HG02870 (cell line): ENCODE results near the gene CASP2.
A peak's percentile ranks its signal among the peaks of the same experiment; 100 is the strongest.
"Not testable (repeated sequence)": the region's sequence is repeated elsewhere in the genome, so short reads cannot be mapped to it uniquely, and the experiment has no call there.

Source experiments
- ATAC-seq: cut with Tn5 transposase; IDR thresholded peaks from one replicate; pipeline ENCODE4 v1.9.1; 2021; ENCODE audit warnings: mild to moderate bottlenecking, moderate library complexity; ENCODE audit not compliant: unreplicated experiment

Gene CASP2

DNA sequence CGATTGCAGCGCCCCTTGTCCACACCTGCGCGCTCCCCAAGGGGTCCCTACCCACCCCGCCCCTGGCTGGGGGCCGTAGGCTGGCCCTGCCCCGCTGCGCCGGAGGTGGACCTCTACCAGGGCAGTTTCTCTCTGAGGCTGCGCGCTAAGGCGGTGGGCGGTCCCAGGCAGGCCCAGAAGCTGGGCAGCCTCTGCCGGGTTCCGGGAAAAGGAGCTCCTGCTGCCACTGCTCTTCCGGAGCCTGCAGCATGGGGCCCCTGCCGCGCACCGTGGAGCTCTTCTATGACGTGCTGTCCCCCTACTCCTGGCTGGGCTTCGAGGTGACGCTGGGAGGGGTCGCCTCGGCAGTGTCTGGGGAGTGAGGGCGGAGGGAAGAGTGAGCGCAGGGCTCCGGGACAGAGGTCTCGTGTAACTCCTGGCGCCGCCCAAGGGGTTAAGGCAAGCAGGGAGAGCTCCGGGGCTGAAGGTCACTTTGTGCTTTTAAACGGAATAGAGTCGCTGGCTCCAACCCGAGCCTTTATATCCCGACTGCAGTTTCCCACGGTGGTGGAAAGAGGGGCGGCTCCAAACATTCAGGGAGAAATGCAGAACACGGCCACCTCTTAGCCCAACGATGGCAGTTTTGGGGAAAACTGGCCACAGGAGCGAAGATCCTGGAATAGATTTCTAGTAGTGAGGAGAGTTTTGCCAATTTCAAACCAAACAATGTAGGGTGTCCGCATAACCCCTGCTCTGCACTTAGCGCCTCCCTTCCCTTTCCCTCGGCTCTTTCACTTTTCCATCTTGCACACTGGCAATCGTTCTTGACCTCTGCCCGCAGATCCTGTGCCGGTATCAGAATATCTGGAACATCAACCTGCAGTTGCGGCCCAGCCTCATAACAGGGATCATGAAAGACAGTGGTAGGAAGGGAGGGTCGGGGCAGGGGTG, 24.6 kb upstream of the CASP2 start, which contains the start of gene GSTK1:
TSS of gene GSTK1 (plus strand) at position 176 of the 930 bp plus-strand sequence. CDS start at position 249, 73 bp downstream.
- ATAC-seq, result peak; percentile 95

DNA sequence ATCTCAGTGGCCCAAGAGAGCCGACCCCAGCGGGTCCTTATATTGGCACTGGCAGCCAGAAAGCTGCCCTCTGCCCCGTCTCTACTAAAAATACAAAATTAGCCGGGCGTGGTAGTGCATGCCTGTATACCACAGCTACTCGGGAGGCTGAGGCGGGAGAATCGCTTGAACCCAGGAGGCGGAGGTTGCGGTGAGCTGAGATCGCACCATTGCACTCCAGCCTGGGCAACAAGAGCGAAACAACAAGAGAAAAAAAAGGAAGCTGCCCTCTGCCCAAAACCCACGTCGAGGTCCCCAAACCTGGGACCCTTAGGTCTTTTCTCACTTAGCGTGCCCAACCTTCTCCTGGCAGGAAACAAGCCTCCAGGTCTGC, 24.0 kb upstream of the CASP2 start:
- not testable (repeated sequence) for ATAC-seq

DNA sequence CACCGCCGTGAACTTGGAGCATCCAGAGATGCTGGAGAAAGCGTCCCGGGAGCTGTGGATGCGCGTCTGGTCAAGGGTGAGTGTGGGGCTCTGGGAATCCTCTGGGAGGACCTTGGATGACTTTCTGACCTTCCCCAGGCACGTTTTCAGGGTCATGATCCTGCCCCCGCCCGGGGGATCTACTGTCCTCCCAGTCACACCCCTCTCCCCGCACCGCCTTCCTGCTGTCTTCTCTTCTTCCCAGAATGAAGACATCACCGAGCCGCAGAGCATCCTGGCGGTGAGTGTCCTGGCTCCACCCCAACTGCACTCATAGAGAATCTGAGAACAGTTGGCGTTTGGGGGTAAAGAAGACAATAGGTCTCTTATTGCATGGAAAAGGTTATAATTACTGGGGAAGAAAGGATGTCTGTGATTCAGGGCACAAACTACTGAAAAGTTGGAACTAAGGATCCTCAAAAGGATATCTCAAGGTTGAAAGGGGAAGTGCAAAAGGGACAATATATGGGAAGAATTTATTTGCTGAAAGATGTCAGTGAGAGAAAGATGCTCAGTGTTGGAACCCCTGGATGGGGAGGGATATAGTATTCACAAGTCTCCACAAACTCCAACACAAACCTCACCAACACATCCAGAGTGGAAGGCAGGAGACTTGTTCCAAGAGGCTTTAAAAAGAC, 23.0 kb upstream of the CASP2 start:
- ATAC-seq, result no peak

DNA sequence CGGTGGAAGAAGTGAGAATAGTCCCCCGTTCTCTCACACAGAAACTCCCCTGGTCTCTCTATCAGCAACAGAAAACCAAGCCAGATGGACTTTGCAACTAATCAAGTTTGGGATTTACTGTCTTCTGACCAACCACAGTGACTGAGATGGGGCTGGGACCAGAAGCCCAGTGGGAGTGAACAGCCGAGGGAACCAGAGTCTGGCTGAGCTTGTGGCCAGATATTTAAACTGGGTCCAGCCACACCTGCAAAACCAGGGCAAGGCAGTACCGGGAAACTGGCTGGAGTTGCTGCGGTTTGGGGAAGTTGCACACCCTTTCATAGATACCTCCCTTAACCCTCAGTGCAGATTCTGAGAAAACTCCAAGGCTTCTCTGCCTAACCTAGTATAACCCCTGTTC, 18.9 kb upstream of the CASP2 start:
- ATAC-seq, result no peak

DNA sequence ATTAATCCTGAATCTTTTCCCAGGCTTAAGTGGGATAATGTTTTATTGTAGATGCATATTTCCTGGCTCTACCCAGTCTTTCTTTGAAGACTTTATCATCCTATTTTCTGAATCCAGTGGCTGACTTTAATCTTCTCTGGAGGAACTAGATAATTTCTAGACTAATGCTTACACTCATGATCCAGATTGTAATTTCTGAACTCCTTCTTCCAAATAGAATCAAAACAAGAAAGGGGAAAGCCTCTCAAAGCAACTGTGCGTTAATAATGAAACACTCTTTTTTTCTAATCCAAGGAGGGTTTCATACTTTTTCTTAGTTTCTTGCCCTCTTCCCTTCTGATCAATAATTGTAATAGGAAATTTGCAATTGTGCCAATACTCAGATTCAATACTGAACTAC, 16.9 kb upstream of the CASP2 start:
- no peak for ATAC-seq

DNA sequence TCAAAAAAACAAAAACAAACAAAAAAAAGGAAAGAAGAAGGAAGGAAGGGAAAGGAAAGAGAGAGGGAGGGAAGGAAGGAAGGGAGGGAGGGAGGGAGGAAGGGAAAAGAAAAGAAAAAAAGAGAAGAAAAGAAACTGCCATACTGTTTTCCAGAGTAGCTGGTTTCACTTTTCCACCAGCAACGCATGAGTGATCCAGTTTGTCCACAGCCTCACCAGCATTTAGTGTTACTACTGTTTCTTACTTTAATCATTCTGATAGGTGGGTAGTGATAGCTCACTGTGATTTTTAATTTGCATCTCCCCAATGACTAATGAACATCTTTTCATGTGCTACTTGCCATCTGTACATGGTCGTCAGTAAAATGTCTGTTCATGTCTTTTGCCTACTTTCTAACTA, 15.3 kb upstream of the CASP2 start:
- ATAC-seq, result no peak

DNA sequence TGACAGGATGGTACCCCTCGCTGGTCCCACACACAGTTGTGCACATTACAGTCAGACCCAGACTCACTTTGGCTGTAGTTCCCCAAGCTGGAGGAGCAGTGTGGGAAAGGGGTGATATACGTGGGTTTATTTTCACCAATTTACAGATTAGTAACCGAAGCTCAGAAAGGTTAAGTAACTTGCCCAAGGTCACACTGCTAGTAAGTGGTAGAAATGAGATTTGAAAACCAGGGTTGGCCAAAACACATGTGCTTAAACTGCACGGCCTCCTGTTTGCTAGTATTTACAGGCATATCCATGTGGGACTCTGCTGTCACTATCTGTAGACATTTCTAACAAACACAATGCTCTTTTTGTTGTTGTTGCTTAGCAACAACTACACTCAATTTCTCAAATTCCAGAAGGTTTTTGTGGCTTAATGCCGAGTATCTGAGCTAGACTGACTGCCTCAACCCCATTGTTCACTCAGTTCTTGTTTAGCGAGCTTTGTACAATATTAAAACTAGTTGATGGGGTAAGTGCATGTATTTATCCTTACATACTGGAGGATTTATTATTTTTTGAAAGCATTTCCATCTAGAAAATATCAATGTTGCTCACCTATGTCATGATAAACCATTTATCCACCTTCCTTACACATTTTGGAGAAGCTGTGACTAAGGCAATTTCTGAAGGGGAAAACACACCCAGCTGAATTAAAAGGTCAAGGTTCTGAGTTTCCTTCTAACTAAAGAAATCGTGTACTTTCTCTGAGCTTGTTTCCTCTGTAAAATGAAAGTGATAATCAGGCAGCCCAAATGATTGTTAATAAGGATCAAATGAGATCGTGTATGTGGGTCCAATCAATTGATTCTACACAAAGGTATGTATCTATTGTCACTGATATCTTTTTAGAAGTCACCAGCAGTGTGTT, 8.7 kb upstream of the CASP2 start:
- ATAC-seq, result no peak

DNA sequence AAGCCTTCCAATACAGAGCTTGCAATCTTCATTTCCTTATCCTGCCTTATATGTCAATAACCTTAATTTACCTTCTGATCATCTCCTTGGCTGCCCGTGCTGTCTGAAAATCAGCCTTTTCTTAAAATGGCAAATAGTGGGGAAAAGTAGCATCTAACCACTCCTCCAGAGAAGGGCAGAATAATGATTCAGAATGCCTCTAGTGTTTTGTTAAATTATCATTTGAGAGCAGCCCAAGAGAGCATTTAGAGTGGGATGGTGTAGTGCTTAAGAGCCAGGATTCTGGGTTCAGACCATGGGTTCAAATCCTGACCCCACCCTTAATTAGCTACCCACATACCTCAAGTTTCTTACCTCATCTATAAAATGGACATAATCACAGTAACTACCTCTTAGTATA, 8.0 kb upstream of the CASP2 start:
- no peak for ATAC-seq

DNA sequence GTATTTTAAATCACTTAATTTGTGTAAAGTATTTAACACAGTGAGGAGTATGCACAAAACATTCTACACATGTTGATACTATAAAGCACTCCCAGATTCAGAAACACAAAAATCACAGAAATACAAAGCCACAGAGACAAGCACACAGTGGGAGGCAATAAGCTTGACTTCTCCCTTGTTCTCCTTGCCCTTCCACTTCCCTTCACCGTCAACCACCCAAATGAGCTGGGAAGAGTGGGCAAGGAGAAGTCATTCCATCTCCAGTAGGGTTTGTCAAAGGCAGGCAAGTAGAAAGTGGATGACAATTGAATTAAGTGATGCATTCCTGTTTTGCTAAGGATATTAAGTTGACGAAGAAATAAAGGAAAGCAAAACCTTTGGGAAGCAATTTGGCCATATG, 7.6 kb upstream of the CASP2 start:
- ATAC-seq, result no peak

DNA sequence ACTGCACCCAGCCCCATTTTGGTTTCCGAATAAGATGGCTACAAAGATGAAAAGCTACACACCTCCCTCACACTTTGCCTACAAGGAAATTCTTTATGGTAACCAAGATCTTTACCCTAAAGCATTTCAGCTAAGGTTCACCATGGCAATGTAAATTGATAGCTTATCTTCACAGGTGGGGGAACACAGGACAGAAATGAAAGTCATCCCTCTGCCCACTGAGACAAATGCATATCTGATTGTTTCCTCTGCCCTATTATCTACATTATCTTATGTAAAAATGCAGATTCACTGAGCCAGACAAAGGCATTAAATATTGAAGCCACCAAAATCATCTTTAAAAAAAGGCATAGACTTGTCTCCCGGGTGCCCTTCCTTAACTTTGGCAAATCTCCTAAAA, 6.6 kb upstream of the CASP2 start:
- ATAC-seq, result no peak

DNA sequence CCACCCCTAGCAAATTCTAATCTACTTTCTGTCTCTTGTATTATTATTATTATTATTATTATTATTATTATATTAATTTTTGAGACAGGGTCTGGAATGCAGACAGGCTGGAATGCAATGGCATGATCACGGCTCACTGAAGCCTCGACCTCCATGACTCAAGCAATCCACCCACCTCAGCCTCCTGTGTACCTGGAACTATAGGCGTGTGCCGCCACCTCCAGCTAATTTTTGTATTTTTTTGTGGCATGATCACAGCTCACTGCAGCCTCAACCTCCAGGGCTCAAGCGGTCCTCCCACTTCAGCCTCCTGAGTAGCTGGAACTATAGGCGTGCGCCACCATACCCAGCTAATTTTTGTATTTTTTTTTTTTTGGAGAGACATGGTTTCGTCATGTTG, 6.0 kb upstream of the CASP2 start:
- ATAC-seq, result no peak

DNA sequence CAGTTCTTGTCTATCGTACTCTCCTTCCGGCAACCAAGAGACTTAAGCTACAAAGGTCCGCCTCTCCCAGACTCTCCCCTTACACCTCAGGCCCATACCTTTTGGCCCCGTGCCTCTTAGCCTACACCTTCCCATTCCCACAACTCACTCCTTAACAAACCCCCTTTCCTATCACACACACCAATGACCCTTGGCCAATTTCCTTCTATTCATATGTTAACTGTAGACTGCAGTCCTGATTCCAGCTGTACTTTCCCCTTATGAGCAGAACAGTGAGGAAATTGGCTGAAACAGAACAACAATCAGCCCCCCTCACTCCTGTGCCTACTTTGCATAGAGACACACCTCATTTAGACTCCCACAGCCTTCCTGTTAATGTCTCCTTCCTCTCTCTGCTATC, 4.8 kb upstream of the CASP2 start:
- ATAC-seq, result no peak

DNA sequence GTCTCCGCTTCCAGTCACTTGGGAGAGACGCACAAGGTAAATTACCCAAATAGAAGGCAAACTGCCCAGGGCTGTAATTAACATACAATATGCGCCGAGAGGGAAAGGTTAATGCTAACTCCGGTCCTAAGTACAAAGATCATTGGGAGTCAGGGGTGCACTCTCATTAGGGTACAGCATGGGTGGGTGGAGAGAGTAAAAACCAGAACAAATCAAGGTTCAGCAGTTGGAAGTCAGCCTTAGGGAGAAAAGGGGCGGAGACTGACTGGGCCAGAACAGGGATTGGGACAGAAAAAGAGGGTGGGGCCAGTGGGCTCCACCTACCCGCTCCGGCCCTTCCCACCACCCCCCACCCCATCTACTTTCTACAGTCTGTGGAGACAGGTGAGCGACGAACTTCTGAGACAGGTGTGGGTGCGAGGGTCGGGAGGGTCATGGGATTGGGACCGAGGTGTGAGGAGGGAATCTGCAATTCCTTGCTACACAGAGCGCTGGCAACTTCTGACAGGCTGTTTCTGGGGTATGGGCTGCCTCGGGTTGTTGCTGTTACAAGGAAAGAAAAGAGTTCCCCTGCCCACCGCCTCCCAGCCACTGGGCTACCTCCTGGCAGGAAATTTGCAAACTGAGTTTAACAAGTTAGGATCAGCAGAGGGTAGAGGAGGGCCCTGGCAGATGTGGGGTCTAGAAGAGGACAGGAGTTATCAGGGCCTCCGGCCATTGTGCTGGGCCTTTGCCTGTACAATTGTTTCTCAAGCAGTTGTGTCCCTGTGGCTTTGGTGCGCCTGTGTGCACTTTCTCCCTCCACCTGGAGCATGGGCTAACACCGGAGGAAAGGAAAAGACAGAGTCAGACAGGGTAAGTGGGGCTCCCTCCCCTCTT, 3.3 kb upstream of the CASP2 start, which contains the start of gene TMEM139:
TSS of gene TMEM139 (plus strand) at position 368 of the 879 bp plus-strand sequence. CDS start 1,000 bp downstream, outside the sequence.
- no peak for ATAC-seq

DNA sequence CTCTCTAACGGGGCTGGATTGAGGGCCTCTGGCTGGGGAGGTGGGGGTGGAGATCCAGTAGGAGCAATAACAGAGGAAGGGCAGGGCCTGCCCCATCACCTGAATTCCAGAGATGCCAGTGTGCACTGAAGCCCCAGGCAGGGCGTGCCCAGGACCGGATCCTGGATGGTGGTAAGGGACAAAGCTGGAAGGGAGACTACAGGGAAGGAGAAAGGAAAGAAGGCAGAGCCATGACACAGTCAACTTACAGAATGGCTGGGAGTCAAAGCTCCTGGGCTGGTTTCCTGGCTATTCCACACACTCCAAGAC, 2.7 kb upstream of the CASP2 start:
- no peak for ATAC-seq

DNA sequence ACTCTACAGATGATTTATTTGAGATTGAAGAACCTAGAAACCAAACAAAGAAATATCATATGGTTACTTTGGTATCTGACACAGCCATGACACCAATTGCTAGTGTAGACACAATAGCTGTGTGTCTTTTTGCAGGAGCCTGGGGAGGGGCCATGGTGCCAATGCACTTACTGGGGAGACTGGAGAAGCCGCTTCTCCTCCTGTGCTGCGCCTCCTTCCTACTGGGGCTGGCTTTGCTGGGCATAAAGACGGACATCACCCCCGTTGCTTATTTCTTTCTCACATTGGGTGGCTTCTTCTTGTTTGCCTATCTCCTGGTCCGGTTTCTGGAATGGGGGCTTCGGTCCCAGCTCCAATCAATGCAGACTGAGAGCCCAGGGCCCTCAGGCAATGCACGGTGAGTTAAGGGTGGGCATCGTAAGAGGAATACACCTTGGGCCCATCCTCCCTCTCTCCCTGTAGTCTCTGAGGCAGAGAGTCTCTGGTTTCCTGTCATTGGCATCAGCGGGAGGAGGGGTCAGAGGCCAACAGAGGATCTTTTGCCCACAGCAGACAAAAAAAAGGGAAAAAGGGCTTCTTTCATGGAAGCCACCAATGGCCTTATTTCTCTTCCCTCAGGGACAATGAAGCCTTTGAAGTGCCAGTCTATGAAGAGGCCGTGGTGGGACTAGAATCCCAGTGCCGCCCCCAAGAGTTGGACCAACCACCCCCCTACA, 2.2 kb upstream of the CASP2 start:
- no peak for ATAC-seq

DNA sequence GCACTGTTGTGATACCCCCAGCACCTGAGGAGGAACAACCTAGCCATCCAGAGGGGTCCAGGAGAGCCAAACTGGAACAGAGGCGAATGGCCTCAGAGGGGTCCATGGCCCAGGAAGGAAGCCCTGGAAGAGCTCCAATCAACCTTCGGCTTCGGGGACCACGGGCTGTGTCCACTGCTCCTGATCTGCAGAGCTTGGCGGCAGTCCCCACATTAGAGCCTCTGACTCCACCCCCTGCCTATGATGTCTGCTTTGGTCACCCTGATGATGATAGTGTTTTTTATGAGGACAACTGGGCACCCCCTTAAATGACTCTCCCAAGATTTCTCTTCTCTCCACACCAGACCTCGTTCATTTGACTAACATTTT, 1.6 kb upstream of the CASP2 start:
- no peak for ATAC-seq

DNA sequence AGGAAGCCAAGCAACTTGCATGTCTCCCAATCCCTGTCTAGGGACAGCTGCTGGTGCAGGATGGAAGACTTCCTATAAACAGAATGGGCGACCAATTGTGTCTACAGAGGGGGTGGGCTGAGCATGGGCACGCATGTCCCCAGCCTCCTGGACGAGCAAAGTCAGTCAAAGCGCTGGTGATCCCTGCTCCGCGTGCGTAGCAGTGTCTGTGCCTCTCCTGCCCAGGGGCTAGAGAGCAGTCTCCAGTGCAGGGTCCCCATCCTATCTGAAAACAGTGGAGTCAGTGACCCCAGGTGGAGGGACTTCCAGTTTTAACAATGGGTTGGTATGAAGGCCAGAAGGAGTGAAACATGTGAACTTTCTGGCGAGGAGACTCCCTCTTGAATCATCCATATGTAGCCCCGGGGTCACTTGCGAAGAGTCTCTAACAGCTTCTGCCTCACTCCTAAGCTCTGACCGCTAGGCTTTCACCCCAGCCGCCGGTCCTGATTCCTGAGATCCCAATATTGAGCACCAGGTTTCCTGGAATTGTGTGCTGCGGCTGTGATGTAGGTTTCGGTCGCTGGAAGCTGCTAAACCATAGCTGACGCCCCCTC, 714 bp upstream of the CASP2 start:
- ATAC-seq, result no peak

DNA sequence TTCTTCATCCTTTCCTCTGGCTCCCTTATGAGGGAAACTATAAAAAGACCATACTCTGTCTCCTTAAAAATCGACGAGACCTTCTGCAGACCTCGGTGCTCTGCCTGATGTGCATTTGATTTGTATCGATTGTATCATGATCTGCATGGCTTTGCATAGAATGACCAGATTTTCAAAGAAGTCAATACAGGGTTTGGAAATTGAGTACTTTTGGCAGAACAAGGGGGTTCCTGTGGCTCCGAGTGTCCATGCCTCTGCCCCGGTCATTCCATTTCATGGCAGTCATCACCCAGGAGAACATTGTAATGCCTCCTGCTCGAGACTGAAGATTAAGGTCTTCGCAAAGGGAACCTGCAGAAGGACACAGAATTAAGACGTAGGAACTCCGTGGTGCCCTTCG, 685 bp downstream of the CASP2 start:
- no peak for ATAC-seq

DNA sequence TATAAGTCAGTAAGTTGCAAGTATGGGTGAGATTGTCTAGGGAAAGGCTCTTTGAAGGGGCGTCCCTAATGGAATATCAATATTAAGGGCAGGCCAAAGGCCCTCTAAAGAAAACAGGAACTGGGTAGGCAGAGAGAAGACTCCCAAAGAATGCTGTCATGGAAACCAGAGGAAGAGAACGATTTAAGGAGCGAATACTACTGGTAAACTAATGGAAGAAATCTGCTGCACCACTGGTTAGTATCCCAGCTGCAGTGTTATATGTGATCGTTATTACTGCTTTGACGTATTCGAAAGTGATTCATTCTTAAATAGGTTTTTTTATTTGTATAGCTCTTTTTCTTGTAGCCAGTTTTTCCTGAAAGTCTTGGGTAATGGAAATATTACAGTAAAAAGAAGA, 1.3 kb downstream of the CASP2 start:
- ATAC-seq, result no peak
